HG02970 (cell line): ENCODE results near the gene DNAAF5.

ENCODE experiments used
- ATAC-seq: cut with Tn5 transposase; IDR thresholded peaks from one replicate; pipeline ENCODE4 v1.9.1; 2021; ENCODE audit warnings: mild to moderate bottlenecking, moderate library complexity, moderate number of reproducible peaks; ENCODE audit not compliant: unreplicated experiment, low FRiP score

DNAAF5 gene

DNA sequence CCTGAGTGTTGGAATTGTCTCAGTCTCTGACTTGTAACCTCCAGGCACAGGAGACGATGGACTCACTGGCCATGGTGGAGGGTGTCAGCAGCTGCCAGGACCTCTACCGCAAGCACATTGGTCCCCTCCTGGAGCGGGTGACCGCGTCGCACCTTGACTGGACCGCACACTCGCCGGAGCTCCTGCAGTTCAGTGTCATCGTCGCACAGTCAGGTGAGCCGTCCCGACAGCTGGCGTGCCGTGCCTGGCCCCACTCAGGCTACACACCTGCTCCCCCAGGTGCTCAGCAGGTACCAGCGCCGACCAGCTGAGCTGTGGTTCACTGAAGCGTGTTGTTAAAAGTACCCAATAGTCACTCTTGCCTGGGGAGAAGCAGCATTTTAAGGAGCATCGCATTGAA is 37.3 kb downstream of the DNAAF5 start:
- no peak for ATAC-seq

DNA sequence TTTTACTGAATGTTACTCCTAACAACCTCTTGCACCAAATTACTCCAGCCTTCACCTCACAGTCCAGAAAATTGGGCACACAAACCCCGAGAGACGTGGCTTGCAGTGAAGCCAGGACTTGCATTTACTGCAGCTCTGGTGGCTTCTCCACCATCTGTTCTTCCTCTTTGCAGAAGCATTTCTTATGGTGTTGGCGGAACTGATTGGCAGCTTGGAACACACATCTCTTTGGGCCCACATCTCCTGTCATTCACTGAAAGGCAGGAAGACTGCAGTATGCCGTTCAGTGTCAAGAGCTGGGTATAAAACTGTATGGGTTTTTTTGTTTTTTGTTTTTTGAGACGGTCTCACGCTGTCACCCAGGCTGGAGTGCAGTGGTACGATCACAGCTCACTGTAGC is 38.9 kb downstream of the DNAAF5 start:
- no peak for ATAC-seq

DNA sequence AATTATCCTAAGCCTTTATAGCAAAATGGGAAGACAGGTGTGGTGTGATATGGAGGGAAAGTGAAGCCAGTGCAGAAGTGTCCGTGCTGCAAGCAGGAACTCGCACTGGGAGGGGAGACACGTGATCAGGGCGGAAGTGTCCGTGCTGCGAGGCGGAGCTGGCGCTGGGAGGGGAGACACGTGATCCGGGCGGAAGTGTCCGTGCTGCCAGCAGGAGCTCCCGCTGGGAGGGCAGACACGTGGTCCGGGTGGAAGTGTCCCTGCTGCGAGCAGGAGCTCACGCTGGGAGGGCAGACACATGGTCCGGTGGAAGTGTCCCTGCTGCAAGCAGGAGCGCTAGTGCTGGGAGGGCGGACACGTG is 41.1 kb downstream of the DNAAF5 start:
- ATAC-seq: no peak

DNA sequence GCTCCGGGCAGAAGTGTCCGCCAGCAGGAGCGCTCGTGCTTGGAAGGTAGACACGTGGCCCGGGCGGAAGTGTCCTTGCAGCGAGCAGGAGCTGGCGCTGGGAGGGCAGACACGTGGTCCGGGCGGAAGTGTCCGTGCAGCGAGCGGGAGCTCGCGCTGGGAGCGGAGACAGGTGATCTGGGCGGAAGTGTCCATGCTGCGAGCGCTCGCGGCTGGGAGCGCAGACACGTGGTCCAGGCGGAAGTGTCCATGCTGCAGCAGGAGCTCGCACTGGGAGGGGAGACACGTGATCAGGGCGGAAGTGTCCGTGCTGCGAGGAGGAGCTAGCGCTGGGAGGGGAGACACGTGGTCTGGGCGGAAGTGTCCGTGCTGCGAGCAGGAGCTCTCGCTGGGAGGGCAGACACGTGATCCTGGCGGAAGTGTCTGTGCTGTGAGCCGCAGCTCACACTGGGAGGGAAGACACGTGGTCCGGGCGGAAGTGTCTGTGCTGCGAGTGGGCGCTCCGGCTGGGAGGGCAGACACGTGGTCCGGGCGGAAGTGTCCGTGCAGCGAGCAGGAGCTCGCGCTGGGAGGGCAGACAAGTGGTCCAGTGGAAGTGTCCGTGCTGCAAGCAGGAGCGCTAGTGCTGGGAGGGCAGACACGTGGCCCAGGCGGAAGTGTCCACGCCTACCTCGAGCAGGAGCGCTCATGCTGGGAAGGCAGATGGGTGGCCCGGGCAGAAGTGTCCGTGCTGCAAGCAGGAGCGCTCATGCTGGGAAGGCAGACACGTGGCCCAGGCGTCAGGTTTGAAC is 41.6 kb downstream of the DNAAF5 start:
- no peak for ATAC-seq

DNA sequence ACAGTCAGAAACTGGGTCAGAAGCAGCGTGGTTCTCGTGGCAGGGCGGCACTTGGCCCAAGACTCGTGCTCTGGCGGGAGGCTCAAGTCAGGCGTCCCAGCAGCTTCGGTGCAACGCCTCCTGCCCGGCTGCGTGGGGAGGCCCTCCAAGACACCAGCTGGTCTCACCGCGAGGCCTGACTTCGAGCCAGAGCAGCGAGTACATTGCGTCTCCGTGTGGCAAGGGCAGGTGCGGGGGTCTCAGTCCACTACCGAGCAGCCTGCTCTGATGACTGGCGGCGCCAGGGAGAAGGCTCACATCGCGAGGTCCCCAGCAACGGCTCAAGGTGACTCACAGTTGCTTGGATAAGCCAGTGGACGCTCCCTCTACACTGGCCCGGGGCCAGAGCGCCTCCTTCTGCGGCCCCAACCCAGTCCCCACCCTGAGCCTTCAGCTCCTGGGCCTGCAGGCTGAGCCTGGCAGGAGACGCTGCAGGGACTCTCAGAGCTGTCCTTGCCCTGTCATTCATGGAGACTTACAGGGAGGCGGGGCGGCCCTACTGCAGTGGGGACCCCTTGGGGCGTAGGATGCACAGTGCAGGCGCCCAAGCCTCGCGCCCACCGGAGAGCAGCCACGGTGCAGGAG is 42.5 kb downstream of the DNAAF5 start:
- ATAC-seq: no peak

DNA sequence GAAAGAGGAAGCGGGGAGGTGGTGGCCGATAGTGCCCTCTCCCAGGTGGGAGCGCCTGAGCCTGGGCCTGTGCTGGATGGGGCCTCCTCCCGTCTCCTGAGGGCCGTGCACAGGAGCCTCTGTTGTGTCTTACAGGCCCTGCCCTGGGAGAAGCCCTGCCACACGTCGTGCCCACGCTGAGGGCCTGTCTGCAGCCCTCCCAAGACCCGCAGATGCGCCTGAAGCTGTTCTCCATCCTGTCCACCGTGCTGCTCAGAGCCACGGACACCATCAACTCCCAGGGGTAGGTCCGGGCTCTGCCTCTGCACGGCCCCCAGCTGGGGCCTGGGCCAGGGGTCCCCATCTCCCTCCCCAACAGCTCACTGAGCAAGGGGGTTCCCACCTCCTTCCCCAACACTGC is 43.8 kb downstream of the DNAAF5 start:
- ATAC-seq: no peak

DNA sequence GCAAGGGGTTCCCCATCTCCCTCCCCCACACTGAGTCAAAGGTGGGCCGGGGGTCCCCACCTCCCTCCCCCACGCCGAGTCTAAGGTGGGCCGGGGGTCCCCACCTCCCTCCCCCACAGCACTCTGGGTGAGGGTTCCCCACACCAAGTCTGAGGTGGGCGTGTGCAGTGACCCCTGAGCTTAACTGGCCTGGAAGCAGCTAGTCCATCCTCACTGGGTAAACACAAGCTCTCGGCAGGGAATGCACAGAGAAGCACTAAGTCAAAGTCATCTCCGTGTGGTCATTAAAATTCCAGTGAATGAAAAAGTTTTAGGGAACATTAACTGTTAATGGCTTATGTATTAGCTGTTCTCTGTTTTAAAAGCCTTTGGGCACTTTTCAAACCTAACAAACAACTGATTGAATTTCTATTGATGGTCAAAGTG is 44.3 kb downstream of the DNAAF5 start:
- ATAC-seq: no peak

DNA sequence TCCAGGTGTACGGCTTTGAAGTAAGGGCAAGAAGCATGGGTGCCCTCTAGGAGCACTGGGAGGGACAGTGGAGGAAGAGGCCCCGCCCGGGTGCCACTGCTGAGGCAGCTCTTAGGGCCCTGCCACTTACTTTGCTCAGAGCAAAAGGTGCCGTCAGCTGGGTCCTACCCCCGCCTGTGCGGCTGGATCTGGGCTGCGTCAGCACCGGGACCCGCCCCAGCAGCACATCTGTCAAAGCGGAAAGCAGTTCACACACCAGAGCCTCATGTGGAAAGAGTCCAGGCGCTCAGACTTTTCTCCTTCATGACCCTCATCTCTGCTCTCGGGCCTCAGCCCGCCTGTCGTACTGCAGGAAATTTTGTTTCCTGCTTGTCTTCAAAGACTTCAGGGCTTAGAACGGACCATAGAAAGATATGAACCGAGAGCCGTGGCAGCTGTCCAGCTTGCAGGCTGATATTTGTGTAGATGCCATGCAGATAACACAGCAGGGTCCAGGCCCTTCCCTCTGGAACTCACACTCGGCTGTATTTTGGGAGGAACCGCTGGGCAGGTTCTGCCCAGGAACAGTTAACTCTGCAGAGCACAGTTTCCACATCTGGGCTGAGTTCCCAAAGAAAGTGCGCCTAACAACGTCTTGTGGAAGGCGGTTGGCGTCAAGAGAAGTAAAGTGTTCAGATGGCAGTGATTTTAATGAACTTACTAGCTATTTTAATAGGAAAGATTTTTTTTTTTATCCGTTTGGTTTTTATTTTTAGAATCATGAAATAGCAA is 44.9 kb downstream of the DNAAF5 start:
- no peak for ATAC-seq

DNA sequence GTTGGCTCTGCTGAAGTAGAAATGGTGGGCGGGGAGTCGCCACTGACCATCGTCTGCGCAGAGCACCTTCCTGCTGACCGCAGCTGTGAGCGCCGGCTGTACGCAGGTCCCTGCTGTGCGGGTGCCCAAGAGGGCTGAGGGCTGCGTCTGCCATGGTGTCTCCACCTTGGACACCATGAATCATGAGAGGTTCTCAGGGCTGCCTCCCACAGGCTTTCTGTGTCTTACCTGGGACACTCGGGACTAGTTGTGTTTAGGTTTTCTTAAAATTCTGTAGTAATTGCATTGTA is 45.5 kb downstream of the DNAAF5 start:
- no peak for ATAC-seq

DNA sequence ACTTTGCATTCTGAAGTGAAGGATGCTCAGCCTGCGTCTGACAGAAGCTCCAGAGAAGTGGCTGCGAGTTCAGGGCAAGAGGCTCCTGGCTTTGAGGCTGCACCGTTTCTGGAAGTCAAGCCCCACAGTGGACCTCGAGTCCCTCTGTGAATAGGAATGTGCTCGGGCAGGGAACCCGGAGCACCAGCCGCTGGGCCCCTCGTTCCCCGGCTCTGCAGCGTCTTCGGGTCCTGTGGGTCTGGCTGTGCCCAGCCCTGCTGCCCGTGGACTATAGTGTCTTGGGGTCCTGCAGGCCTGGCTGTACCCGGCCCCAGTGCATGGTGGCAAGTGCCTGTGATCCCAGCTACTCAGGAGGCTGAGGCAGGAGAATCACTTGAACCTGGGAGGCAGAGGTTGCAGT is 45.9 kb downstream of the DNAAF5 start:
- ATAC-seq: no peak

DNA sequence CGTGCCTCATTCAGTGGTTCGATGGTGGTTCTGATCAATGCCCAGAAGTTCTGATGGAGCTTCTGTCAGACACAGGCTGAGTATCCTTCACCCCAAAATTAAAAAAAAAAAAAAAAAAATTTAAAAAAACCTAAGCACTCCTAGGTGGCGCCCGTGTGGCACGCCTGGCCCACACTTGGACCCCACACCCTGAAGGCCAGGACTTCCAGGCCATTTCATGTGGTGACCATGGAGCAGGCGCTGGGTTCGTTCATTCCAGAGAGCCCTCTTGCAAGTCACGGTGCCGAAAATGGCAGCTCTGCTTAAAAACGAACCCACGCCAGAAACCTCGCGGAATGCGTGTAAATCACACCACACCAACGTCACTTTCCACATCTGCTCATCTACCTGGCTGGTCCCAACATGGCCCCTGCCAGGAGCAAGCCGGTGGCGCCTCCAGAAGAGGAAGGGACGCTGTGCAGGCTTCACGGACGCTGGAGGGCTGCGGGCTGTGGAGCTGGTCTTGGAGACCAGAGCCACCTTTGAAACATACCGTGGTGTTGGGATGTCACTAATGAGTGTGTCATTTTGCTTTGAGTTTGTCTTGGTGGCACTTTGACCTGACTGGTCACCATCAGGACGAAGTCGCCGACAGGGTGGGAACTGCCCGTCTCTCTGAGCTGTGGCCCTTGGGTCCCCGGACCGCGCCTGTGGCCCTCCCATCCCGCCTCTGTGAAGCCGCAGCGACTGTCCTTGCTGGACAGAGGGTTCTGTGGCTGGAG is 46.5 kb downstream of the DNAAF5 start:
- ATAC-seq: no peak

DNA sequence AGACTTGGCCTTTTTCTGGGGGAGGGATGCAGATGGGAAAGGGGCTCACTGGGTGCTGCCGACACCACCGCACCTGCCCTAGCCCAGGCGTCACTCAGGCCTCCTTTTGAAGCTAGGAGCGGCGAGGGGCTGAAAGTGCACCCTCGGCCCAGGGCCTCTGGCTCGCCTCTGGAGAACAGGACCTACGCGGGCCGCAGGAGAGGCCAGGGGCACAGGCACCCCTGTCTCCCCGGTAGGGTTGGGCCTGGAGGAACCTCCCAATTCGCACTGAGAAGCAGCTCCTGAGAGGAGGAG is 47.1 kb downstream of the DNAAF5 start:
- ATAC-seq: no peak

DNA sequence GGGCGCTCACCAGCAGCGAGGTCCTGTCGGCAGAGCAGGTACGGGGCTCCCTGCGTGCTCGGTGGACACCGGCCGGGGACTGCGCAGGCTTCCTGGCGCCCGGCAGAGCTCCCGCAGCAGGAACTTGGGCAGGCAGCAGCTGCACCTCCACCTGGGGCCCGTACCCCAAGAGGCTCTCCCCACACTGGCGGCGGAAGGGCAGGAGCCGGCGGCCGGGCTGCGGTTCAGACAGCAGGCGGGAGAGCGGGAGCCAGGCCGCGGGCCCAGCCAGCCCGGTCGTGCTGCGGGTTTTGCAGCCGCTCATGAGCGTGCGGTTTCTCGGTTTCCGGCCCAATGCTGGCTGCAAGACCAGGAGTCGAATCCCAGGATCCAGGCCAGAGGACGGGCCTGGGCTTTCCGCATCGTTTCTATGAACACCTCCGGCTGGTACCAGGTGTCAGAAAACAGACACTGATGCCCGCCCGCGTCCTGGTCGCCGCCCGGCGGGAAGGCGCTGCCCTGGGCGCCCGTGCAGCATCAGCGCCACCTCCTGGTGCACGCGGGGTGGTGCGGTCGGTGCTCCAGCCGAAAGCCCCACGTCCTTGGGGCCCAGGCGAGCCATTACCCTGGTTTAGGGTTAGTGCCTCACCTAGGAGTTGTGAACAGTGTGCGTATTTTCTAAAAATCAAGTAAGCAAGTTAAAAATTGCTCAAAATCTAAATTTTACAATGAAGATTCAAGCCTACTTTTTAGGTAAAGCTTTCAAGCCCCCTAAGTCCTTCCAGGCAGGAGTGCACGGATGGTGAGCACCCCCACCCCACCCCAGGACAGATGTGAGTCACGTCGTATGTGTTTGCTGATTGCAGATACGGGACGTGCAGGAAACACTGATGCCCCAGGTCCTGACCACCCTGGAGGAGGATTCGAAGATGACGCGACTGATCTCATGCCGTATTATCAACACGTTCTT is 47.9 kb downstream of the DNAAF5 start:
- ATAC-seq: no peak

DNA sequence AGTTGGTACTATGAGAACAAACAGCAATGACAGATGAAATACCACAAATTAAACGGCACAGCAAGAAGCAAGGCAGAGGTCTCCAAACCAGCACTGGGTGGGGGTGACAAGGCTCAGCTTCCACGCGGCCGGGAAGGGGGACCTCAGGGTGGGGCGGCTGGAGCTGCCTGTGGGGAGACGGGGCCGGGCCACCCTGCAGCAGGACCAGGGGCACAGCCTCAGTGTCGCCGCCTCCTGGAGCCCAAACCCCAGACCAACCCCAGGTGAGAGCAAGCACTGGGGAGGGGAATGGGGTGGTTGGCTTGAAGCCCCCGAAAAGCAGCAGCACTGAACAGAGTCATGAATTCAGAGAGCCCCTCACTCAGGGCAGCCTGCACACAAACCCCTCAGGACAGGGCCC is 49.9 kb downstream of the DNAAF5 start:
- no peak for ATAC-seq

DNA sequence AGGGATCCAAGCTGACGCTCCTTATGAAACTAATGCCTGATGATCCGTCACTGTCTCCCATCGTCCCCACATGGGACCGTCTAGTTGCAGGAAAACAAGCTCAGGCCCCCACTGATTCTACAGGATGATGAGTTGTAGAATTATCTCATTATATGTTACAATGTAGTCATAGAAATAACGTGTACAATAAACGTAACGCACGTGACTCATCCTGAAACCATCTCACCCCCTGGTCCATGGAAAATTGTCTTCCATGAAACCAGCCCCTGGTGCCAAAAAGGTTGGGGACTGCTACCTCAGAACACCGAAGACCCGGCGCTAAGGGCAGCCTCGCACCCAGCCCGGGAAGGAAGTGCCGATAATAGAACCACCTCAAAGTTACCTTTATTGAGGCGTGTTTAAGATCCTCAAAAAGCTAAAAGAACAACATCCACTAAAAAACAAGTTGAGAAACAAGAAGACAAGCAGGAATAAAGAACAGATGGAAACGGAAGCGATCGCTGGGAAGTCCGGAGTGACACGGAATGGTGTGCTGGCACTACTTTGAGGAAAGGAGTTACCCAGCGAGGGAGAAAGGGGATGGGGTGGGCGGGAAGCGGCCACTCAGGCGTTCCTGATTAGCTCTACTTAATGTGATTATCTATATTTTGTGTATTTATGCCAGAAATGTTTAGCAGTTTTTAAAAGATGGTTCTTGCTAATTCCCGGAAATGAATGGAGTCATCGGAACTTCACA is 50.7 kb downstream of the DNAAF5 start:
- no peak for ATAC-seq

DNA sequence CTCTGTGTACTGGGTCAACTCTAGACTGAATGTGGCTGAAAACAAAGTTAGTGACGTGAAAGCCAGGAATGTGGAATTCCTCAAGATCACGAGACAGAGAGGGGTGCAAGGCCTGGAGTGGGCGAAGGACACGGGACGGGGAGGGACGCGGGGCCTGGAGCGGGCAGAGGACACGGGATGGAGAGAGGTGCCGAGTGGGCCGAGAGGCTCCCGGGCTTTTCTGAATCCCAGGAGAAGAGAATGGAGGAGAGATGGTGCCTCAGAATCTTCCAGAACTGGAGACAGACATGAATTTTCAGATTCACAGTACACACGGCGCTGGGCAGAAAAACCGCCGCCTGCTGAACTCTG is 51.2 kb downstream of the DNAAF5 start:
- no peak for ATAC-seq

DNA sequence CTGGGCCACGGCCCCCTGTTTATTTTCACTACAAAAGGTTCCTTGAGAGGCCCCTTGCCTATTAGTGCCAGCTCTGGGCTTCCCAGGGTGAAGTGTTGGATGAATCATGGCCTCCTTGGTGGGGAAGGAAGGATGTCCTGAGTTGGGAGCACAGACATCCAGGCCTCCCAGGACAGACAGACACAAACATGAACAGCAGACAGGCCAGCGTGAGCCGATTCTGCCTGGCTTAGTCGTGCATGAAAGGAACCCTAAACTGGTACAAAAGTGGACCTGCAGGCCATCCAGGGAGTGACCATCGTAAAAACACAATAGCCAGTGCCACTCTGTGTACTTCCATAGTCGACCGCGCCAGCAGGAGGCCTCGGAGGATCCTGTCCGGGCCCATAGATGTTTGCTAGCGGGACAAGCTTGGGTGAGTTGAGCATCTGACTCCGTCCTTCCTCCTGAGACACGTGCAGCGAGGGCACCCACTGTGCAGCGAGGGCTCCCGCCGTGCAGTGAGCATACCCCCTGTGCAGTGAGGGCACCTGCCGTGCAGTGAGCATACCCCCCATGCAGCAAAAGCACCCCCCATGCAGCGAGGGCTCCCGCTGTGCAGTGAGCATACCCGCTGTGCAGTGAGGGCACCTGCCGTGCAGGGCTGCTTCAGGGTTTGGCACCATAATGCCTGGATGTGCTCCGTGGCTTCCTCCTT is 51.9 kb downstream of the DNAAF5 start:
- no peak for ATAC-seq

DNA sequence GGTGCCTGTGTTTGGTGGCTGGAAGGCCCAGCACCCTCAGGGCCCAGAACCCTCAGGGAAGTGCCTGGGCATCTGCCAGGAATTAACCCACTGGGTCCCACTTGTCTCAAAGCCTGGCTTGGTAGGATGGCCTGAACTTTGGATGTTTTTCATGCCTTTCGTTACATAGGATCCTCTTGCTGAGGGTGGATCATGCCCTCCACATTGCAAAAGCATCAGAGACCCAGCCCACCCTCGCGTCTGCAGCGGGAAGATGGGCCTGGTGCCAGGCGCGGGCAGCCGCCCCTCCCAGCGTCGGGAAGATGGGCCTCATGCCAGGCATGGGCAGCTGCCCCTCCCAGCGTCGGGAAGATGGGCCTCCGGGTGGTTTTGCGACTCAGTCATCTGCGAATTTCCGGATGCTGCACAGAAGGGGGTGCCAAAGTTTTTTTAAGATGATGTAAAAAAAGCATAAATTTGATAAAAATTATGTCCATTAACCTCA is 52.5 kb downstream of the DNAAF5 start:
- ATAC-seq: no peak

DNA sequence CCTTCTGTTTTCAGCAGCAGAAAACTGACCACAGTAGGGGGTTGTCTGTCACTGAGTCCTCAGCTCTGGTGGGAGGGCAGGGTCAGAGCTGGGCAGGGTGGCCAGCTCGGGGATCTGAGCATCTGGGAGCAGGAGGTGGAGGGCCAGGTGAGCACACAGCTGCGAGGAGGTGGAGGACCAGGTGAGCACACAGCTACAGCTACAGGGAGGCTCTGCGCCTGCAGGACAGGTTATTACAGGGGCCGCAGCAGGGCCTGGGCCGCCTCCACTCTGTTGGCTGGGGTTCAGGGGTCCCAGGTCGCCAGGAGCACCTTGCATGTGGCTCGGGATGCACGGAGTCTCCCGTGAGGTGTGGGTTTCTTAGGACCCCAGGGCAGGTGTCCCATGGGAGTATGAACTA is 53.0 kb downstream of the DNAAF5 start:
- ATAC-seq: no peak
